ENCODE results near the gene KCNF1. TPM values are rescaled to one million over a fixed set of nuclear protein-coding genes. Genes with fewer than 3 reads are reported as not detected.

KCNF1 gene
- total and polyA plus RNA-seq, 2 of the 8 experiments (the other 6 are each of a cell fraction or from before 2014, with no cell fraction given) = 0.48 to 1.5 TPM

GRCh38 chr2:10871978-10872377 is 39.8 kb upstream of the KCNF1 start:
- H2BK20ac ChIP-seq (ENCODE audit: low read length) = no peak overlapping the region
- H3K4me1 ChIP-seq (replicated peaks in 1 of 4; ENCODE audit: control insufficient read depth in 3 of 4, insufficient read depth in 4 of 4, low read length in 3 of 4) = peaks cover 0 to 3% (median 0%) of the 10 kb centered on the region in 4 experiments; a peak in 1 of 7 replicates
- no peak overlapping the region for H3K4ac ChIP-seq (replicated peaks; ENCODE audit: insufficient read length, low read depth, low read length)
- H3K27me3 ChIP-seq (replicated peaks in 1 of 4; ENCODE audit: control insufficient read depth in 3 of 4, extremely low read depth in 1 of 4, insufficient read depth in 3 of 4, low read length in 3 of 4) = no peaks in the 10 kb centered on the region
- POLR2A ChIA-PET (ENCODE audit: partially characterized antibody) = no interaction called here
- H4K91ac ChIP-seq (replicated peaks; ENCODE audit: insufficient read length, low read length) = no peak overlapping the region
- no peak overlapping the region for H4K5ac ChIP-seq (ENCODE audit: insufficient read length, low read depth, low read length)
- no peak overlapping the region for H2AFZ ChIP-seq (ENCODE audit: low read length)
- no peak overlapping the region for H3K4me2 ChIP-seq (ENCODE audit: insufficient read depth in 1 of 2, low read depth in 2 of 2, low read length in 2 of 2)
- no peaks in the 10 kb centered on the region for H3K79me2 ChIP-seq (ENCODE audit: control insufficient read depth in 1 of 2, insufficient read depth in 2 of 2, low read length in 2 of 2)
- H3K23me2 ChIP-seq (ENCODE audit: low read depth, low read length) = no peaks in the 10 kb centered on the region
- H4K8ac ChIP-seq (ENCODE audit: extremely low read depth, insufficient read depth, low read length) = no peak overlapping the region
- no peaks in the 10 kb centered on the region for H4K20me1 ChIP-seq (replicated peaks in 1 of 2; ENCODE audit: control insufficient read depth in 1 of 2, insufficient read depth in 2 of 2, low read length in 2 of 2)
- no peak overlapping the region for H3K56ac ChIP-seq (replicated peaks; ENCODE audit: insufficient read length, low read depth, low read length)
- H3K4me3 ChIP-seq (ENCODE audit: extremely low read depth in 1 of 4, insufficient read depth in 2 of 4, low read depth in 3 of 4, low read length in 4 of 4) = no peak overlapping the region
- no peak overlapping the region for H3K9ac ChIP-seq (replicated peaks in 1 of 4; ENCODE audit: extremely low read depth in 1 of 4, low read depth in 3 of 4, low read length in 3 of 4)
- no peak overlapping the region for H3K27ac ChIP-seq (ENCODE audit: low read depth, low read length)
- no peak overlapping the region for H2BK15ac ChIP-seq (ENCODE audit: low read length)
- FAIRE-seq (no peak), DNase-seq (ENCODE audit: low read depth in 1 of 2, low spot score in 2 of 2) (no peak)
- no peak overlapping the region for H3K23ac ChIP-seq (ENCODE audit: insufficient read length)
- H3K9me3 ChIP-seq (ENCODE audit: insufficient read depth in 2 of 2, low read depth in 1 of 2, low read length in 1 of 2) = no peaks in the 10 kb centered on the region
- no peak overlapping the region for H2AK5ac ChIP-seq (ENCODE audit: low read depth, low read length)
- no peak overlapping the region for H2BK12ac ChIP-seq (ENCODE audit: low read depth, low read length)
- no peak overlapping the region for H2BK120ac ChIP-seq (replicated peaks; ENCODE audit: low read depth, low read length)
- WGBS, 2 experiments (ENCODE audit: extremely low coverage in 1 of 2, insufficient coverage in 1 of 2, insufficient read length in 1 of 2, insufficient replicate concordance in 2 of 2, low coverage in 1 of 2, low lambda C conversion rate in 2 of 2, missing lambda C conversion rate in 1 of 2) = 96% methylated on average over 1 of the region's 1 CpG; no CpG with 5 or more reads in 1 of the 2 experiments
- H3K18ac ChIP-seq (ENCODE audit: extremely low read depth, low read length) = no peak overlapping the region
- CTCF ChIA-PET (ENCODE audit: partially characterized antibody) = interaction anchor here (0.6 to 2.7 kb wide), 4 partner anchors 10 to 202 kb away, joined by 3 to 7 read pairs (median 5); no protein-coding TSS in a partner anchor
- H3K36me3 ChIP-seq (ENCODE audit: control insufficient read depth in 2 of 4, insufficient read depth in 4 of 4, low read length in 3 of 4) = no peaks in the 10 kb centered on the region
- H3K79me1 ChIP-seq (ENCODE audit: low read depth, low read length) = no peaks in the 10 kb centered on the region; the same call in 1 of the 2 replicates
- H3K14ac ChIP-seq (ENCODE audit: insufficient read length) = no peak overlapping the region
- no peak overlapping the region for H2BK5ac ChIP-seq (ENCODE audit: low read depth, low read length)
- TF ChIP-seq RXRA (IDR thresholded peaks at IDR 0.05; ENCODE audit: insufficient read depth, low read depth, low read length) (no peak), TAF1 (IDR thresholded peaks at IDR 0.05; ENCODE audit: low read depth, low read length) (no peak), FOSL1 (IDR thresholded peaks at IDR 0.05; ENCODE audit: insufficient read depth, low read depth, low read length) (no peak), YY1 (IDR thresholded peaks at IDR 0.05; ENCODE audit: low read depth, low read length) (no peak), TEAD4 (IDR thresholded peaks at IDR 0.05; ENCODE audit: low read depth, low read length) (no peak), BCL11A (IDR thresholded peaks at IDR 0.05; ENCODE audit: low read depth in 2 of 2, low read length in 2 of 2) (no peak), SUZ12 (IDR thresholded peaks at IDR 0.05; ENCODE audit: low read length) (no peak), CTBP2 (IDR thresholded peaks at IDR 0.05; ENCODE audit: borderline replicate concordance, insufficient read depth, insufficient read length, low read length) (no peak), RNF2 (IDR thresholded peaks at IDR 0.05; ENCODE audit: borderline replicate concordance, low read depth, low read length, missing control alignments, poor library complexity, severe bottlenecking) (no peak), CTCF (IDR thresholded peaks at IDR 0.05; ENCODE audit: control extremely low read depth in 1 of 3, insufficient read depth in 1 of 3, low read depth in 1 of 3, low read length in 3 of 3) (no peak), NANOG (IDR thresholded peaks at IDR 0.05; ENCODE audit: insufficient read depth, low read depth, low read length, poor library complexity, severe bottlenecking) (no peak)
